GM10248 (cell line): ENCODE data around the gene KLHL29.

Source experiments
- CTCF ChIA-PET: fragments of 300-600 bp; sonication (Branson Sonifier 250); formaldehyde crosslinking; extraction: SDS; loops from one replicate; lab custom pipeline; 2021; ENCODE audit warnings: antibody characterized with exemption; lab: Yijun Ruan, JAX
- POLR2A ChIA-PET: fragments of 350-650 bp; sonication (Branson Sonifier 250); formaldehyde crosslinking; extraction: SDS; loops from one replicate; lab custom pipeline; 2020; ENCODE audit warnings: antibody characterized with exemption; lab: Yijun Ruan, JAX
- DNase-seq: peaks from one replicate; pipeline ENCODE4 v3.0.0; 2012; ENCODE audit errors: extremely low spot score
- TF ChIP-seq, protein P1 (sequence below): IDR thresholded peaks from 2 replicates; pipeline ENCODE4 v1.5.1; 2012; ENCODE audit warnings: mild to moderate bottlenecking, low read depth; ENCODE audit errors: extremely low read depth, missing control alignments, control extremely low read depth

Gene KLHL29

DNA sequence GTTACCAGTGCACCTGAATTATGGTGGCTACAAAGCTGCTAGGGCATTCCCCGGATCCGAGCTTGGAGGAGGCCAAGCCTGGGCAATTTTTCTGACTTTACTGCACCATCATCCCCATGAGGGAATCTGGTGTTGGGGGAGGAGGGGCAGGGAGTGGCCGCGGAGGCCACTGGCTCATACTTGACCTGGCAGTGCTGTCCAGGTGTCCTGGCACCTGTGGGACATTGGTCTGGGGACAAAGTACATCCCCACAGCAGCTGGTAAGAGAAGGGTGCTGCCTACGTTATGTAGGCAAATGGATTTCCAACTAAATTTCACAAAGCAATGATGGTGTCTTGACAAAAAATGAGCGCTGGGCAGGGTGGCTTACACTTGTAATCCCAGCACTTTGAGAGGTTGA is 48.3 kb downstream of the KLHL29 start:
- TF ChIP-seq, protein P1, sequence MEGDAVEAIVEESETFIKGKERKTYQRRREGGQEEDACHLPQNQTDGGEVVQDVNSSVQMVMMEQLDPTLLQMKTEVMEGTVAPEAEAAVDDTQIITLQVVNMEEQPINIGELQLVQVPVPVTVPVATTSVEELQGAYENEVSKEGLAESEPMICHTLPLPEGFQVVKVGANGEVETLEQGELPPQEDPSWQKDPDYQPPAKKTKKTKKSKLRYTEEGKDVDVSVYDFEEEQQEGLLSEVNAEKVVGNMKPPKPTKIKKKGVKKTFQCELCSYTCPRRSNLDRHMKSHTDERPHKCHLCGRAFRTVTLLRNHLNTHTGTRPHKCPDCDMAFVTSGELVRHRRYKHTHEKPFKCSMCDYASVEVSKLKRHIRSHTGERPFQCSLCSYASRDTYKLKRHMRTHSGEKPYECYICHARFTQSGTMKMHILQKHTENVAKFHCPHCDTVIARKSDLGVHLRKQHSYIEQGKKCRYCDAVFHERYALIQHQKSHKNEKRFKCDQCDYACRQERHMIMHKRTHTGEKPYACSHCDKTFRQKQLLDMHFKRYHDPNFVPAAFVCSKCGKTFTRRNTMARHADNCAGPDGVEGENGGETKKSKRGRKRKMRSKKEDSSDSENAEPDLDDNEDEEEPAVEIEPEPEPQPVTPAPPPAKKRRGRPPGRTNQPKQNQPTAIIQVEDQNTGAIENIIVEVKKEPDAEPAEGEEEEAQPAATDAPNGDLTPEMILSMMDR, result no peak
- CTCF ChIA-PET, result interaction anchor here (1.0 kb wide), 1 partner anchor 21 kb away, joined by 3 read pairs; no protein-coding TSS in a partner anchor

DNA sequence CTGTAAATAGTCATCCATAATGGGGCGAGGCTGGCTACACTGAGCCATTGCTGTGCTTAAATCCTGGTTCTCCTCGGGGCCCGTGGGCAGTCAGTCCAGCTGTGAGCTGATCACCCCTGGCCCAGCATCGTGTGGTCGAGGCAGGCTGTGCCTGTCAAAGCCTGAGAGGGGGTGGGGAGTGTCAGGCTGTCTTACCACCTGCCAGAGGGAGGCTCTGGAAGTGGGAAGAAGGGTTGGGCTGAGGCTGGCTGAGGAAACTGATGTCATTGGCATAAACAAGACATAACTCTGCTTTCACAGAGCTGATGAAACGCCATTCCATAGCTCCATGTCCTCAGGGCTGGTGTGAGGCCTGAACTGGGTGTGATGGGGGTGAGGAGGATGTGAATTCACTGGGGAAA is 49.7 kb downstream of the KLHL29 start:
- CTCF ChIA-PET, result interaction anchor here (1.0 to 1.2 kb wide), 3 partner anchors 16 to 72 kb away, joined by 3 read pairs; no protein-coding TSS in a partner anchor
- TF ChIP-seq, protein P1, result no peak
- POLR2A ChIA-PET, result no interaction called here
- no peak for DNase-seq

More for the DNA sequence above, 48.3 kb downstream of the KLHL29 start:
- POLR2A ChIA-PET, result no interaction called here
- no peak for DNase-seq

DNA sequence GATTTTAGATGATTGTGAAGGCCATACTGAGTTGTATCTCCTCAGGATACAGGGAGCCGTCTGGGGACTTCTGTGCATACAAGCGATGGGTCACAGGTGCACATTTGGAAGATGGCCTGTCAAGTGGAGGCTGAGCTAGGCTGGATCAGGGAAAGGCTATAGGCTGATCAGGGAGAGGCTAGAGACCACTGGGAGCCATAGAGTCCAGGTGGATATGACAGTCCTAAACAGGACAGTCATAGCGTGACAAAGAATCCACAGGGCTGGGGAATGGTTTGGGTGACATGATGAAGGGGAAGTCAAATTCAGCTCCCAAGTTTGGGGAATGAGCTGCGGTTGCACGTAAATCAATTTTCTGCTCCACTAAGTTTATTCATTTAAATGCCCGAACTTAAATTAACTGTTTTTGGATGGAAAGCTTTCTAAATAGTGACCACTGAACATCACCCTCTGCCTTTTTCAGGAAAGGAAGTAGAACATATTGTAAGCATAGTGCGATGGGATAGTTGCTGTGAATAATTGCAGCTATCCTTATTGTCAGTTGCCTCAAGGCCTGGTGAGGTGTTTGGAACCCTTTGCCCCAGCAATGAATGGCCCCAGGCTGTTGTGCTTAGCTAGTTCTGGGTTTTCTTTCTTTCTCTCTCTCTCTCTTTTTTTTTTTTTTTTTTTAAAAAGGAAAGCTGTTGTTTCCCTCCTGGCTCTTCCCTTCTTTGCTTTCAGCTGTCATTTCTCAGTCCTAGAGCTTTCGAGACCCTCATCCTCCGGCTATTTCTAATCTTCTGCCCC is 50.5 kb downstream of the KLHL29 start:
- ChIA-PET CTCF (interaction anchor here (0.8 to 1.5 kb wide), 6 partner anchors 9 to 73 kb away, joined by 3 to 4 read pairs (median 3); no protein-coding TSS in a partner anchor), POLR2A (no interaction called here)
- TF ChIP-seq, protein P1, result no peak
- no peak for DNase-seq

DNA sequence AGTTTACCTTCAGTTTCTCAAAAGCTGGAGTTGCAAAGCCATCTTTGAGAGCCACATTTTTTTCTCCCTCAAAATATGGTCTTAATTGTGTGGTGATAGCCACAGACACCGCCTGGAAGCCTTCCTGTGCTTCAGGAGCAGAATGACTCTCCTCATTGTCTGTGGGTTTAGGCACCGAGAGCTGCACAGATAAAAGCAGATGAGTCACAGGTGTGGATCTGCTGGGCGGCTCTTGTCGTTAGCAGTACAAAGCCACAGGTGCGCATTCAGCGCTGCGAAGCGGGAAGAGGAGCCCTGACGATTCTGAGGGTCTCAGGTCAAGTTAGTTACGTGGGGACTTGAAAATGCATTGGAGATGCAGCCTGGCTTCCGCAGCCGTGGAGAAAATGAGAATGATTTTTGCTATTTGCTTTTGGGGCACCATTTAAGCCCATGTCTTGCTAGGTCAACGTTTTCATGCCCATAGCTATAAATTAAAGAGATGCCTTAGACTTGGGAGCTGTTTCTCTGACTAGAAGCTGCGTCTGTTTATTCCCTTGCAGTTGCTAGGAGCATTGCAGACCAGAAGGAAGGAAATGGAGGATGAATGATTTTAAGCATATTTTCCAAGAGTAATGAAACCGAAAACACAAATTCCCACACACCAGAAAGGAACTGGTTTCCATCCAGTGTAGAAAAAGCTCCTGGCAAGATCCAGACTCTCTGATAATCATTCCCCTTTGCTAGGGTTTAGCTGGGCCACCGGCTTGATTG is 51.5 kb downstream of the KLHL29 start:
- DNase-seq, result no peak
- TF ChIP-seq, protein P1, result no peak
- CTCF ChIA-PET, result interaction anchor here (0.6 to 1.5 kb wide), 4 partner anchors 10 to 24 kb away, joined by 3 to 4 read pairs (median 4); no protein-coding TSS in a partner anchor
- POLR2A ChIA-PET, result no interaction called here

DNA sequence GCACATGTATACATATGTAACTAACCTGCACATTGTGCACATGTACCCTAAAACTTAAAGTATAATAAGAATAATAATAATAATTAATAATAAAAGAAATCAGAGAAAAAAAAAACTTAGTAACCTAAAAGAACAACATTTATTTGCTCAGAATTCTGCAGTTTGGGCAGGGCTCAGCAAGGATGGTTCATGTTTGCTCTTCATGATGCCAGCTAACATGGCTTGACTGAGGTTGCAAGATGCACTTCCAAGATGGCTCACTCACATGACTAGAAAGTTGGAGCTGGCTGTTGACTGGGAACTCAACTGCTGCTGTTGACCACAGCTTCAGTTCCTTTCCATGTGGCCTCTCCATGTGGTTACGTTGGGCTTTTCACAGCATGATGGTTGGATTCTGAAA is 56.4 kb downstream of the KLHL29 start:
- ChIA-PET POLR2A (no interaction called here), CTCF (no interaction called here)
- DNase-seq, result no peak
- TF ChIP-seq, protein P1, result no peak

DNA sequence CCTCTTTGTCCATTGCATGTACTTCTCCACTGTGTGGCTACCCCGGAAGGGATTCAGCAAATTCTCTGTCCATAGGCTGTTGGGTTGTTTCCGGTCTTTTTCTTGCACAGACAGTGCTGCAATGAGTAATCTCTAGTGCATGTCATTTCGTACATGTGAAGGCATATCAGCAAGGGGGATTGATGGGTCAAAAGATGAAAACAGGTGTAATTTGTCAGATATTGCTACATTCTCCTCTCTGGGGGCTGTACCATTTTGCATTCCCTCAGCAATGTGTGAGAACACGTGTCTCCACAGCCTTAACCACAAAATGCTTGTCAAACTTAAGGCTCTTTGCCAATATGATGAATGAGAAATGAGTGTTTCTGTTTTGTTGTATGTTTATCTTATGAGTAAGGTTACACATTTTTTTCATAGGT is 60.5 kb downstream of the KLHL29 start:
- CTCF ChIA-PET, result no interaction called here
- no peak for DNase-seq
- POLR2A ChIA-PET, result no interaction called here
- TF ChIP-seq, protein P1, result no peak
